Ovary (tissue), 3 donors: ENCODE data around the gene PIAS4.

Source experiments
- CTCF ChIP-seq, 3 donors: fragments of 450-650 bp in 2 of 3; fragments of 200-600 bp in 1 of 3; IDR thresholded peaks; one replicate each; pipeline versions ENCODE4 v1.5.1 to v1.8.0; 2016 to 2022; ENCODE audit warnings: antibody characterized with exemption in 3 of 3, mild to moderate bottlenecking in 1 of 3
- EP300 ChIP-seq: sonication (generic); formaldehyde crosslinking; IDR thresholded peaks from one replicate; pipeline ENCODE4 v1.6.1; 2017; ENCODE audit warnings: antibody characterized with exemption
- POLR2A ChIP-seq: fragments of 450-650 bp; IDR thresholded peaks from one replicate; pipeline ENCODE4 v1.6.1; 2017; ENCODE audit warnings: antibody characterized with exemption, mild to moderate bottlenecking, moderate library complexity
- donor health status: DM: no; HTN: no; CAD: no.

- TF ChIP-seq CTCF (IDR thresholded peaks at IDR 0.05) (no peak), POLR2A (no peak), EP300 (no peak)
Measured at GRCh38 chr19:4042731-4043082, 35.2 kb downstream of the PIAS4 start.
